Activated T-helper 2 cell treated with anti-CD3 and anti-CD28 coated beads, Interferon-gamma antibody, Interleukin-2, Interleukin-4, amounts not matched to agents 10 μg/mL and 5 μg/mL and 100 μg/mL, durations not matched to agents 14 hours and 24 hours and 36 hours (primary cell): ENCODE data around the gene ZNF385D. TPM values are rescaled to one million over a fixed set of nuclear protein-coding genes. Genes with fewer than 3 reads are reported as not detected.

ENCODE experiments used
- DNase-seq: peaks from one replicate; pipeline ENCODE4 v3.0.0; 2021; ENCODE audit warnings: low spot score
- H3K27ac Mint-ChIP-seq: one replicate; pipeline ENCODE4 v1.8.0; 2021; ENCODE audit warnings: mixed read lengths
- H3K27me3 Mint-ChIP-seq: one replicate; pipeline ENCODE4 v1.8.0; 2021; ENCODE audit warnings: low read depth, mixed read lengths
- H3K36me3 Mint-ChIP-seq: one replicate; pipeline ENCODE4 v1.8.0; 2021; ENCODE audit warnings: low read depth, mixed read lengths
- H3K4me1 Mint-ChIP-seq: one replicate; pipeline ENCODE4 v1.8.0; 2021; ENCODE audit warnings: low read depth, mixed read lengths
- H3K4me3 Mint-ChIP-seq: one replicate; pipeline ENCODE4 v1.8.0; 2021; ENCODE audit warnings: low read depth, mild to moderate bottlenecking, moderate library complexity, mixed read lengths
- H3K9me3 Mint-ChIP-seq: one replicate; pipeline ENCODE4 v1.8.0; 2021; ENCODE audit warnings: mixed read lengths
- intact Hi-C: fragments of 100-400 bp; cut with micrococcal nuclease; formaldehyde crosslinking; loops from one replicate; pipeline ENCODE4 v1.15.1; 2023
- total RNA-seq: library from RNA; stranded (reverse); gene quantifications from 2 replicates; pipeline ENCODE4 v1.2.3, GENCODE V29; 2022

ZNF385D gene
- total RNA-seq, 1 donor from 2014 or later = not detected

GRCh38 chr3:21601178-21601577 lies 149.8 kb downstream of the ZNF385D start:
- no peak overlapping the region for H3K4me3 Mint-ChIP-seq
- H3K4me1 Mint-ChIP-seq = no peaks in the 10 kb centered on the region
- no peak overlapping the region for H3K27ac Mint-ChIP-seq
- H3K27me3 Mint-ChIP-seq = no peaks in the 10 kb centered on the region
- no peaks in the 10 kb centered on the region for H3K36me3 Mint-ChIP-seq
- intact Hi-C loops = no loop called here
- peaks cover 19% of the 10 kb centered on the region for H3K9me3 Mint-ChIP-seq
- no peak for DNase-seq

- DNase-seq = no peak
- H3K9me3 Mint-ChIP-seq = peaks cover 23% of the 10 kb centered on the region
- H3K27ac Mint-ChIP-seq = no peak overlapping the region
- H3K27me3 Mint-ChIP-seq = no peaks in the 10 kb centered on the region
- H3K4me3 Mint-ChIP-seq = no peak overlapping the region
- H3K36me3 Mint-ChIP-seq = no peaks in the 10 kb centered on the region
- intact Hi-C loops = no loop called here
- H3K4me1 Mint-ChIP-seq = no peaks in the 10 kb centered on the region
These were observed 151.1 kb downstream of the ZNF385D start for GRCh38 chr3:21599890-21600289.

GRCh38 chr3:21592828-21593227 lies 158.2 kb downstream of the ZNF385D start:
- no peaks in the 10 kb centered on the region for H3K4me1 Mint-ChIP-seq
- H3K9me3 Mint-ChIP-seq = peaks cover 20% of the 10 kb centered on the region
- H3K27ac Mint-ChIP-seq = no peak overlapping the region
- no peak overlapping the region for H3K4me3 Mint-ChIP-seq
- no peaks in the 10 kb centered on the region for H3K36me3 Mint-ChIP-seq
- DNase-seq = no peak
- H3K27me3 Mint-ChIP-seq = no peaks in the 10 kb centered on the region
- intact Hi-C loops = no loop called here

- no peaks in the 10 kb centered on the region for H3K36me3 Mint-ChIP-seq
- H3K27ac Mint-ChIP-seq = no peak overlapping the region
- intact Hi-C loops = no loop called here
- H3K9me3 Mint-ChIP-seq = peaks cover 17% of the 10 kb centered on the region
- no peak overlapping the region for H3K4me3 Mint-ChIP-seq
- H3K4me1 Mint-ChIP-seq = no peaks in the 10 kb centered on the region
- H3K27me3 Mint-ChIP-seq = no peaks in the 10 kb centered on the region
- no peak for DNase-seq
These were observed 163.1 kb downstream of the ZNF385D start for GRCh38 chr3:21587894-21588293.

- Mint-ChIP-seq H3K4me1 (no peaks in the 10 kb centered on the region), H3K27me3 (no peaks in the 10 kb centered on the region), H3K27ac (no peak overlapping the region), H3K36me3 (no peaks in the 10 kb centered on the region), H3K9me3 (peaks cover 25% of the 10 kb centered on the region), H3K4me3 (no peak overlapping the region)
- intact Hi-C loops = no loop called here
- no peak for DNase-seq
These were observed 165.7 kb downstream of the ZNF385D start for GRCh38 chr3:21585216-21585740.

GRCh38 chr3:21573291-21573690 lies 177.7 kb downstream of the ZNF385D start:
- Mint-ChIP-seq H3K36me3 (no peaks in the 10 kb centered on the region), H3K4me3 (no peak overlapping the region), H3K9me3 (peaks cover 13% of the 10 kb centered on the region), H3K27ac (no peak overlapping the region), H3K4me1 (no peaks in the 10 kb centered on the region), H3K27me3 (no peaks in the 10 kb centered on the region)
- no peak for DNase-seq
- intact Hi-C loops = no loop called here

GRCh38 chr3:21564531-21564930 lies 186.5 kb downstream of the ZNF385D start:
- Mint-ChIP-seq H3K27ac (no peak overlapping the region), H3K9me3 (peaks cover 11% of the 10 kb centered on the region), H3K4me1 (no peaks in the 10 kb centered on the region), H3K36me3 (no peaks in the 10 kb centered on the region), H3K27me3 (no peaks in the 10 kb centered on the region), H3K4me3 (no peak overlapping the region)
- DNase-seq = no peak
- intact Hi-C loops = no loop called here

GRCh38 chr3:21562243-21562642 lies 188.8 kb downstream of the ZNF385D start:
- Mint-ChIP-seq H3K36me3 (no peaks in the 10 kb centered on the region), H3K4me3 (no peak overlapping the region)

GRCh38 chr3:21561472-21561871 lies 189.5 kb downstream of the ZNF385D start:
- Mint-ChIP-seq H3K36me3 (no peaks in the 10 kb centered on the region), H3K4me1 (no peaks in the 10 kb centered on the region), H3K27me3 (no peaks in the 10 kb centered on the region), H3K9me3 (peaks cover 28% of the 10 kb centered on the region), H3K4me3 (no peak overlapping the region), H3K27ac (no peak overlapping the region)
- intact Hi-C loops = no loop called here
- no peak for DNase-seq

More at GRCh38 chr3:21562243-21562642, 188.8 kb downstream of the ZNF385D start:
- intact Hi-C loops = no loop called here
- H3K9me3 Mint-ChIP-seq = peaks cover 25% of the 10 kb centered on the region
- H3K27me3 Mint-ChIP-seq = no peaks in the 10 kb centered on the region
- H3K4me1 Mint-ChIP-seq = no peaks in the 10 kb centered on the region
- DNase-seq = no peak
- H3K27ac Mint-ChIP-seq = no peak overlapping the region

- Mint-ChIP-seq H3K27me3 (no peaks in the 10 kb centered on the region), H3K4me1 (no peaks in the 10 kb centered on the region), H3K9me3 (peaks cover 5% of the 10 kb centered on the region), H3K4me3 (no peak overlapping the region), H3K36me3 (no peaks in the 10 kb centered on the region), H3K27ac (no peak overlapping the region)
- DNase-seq = no peak
- intact Hi-C loops = no loop called here
These were observed 200.0 kb downstream of the ZNF385D start for GRCh38 chr3:21551019-21551418.

- Mint-ChIP-seq H3K9me3 (peaks cover 10% of the 10 kb centered on the region), H3K4me1 (no peaks in the 10 kb centered on the region), H3K4me3 (no peak overlapping the region), H3K27me3 (no peaks in the 10 kb centered on the region), H3K27ac (no peak overlapping the region), H3K36me3 (no peaks in the 10 kb centered on the region)
- intact Hi-C loops = no loop called here
- no peak for DNase-seq
These were observed 206.9 kb downstream of the ZNF385D start for GRCh38 chr3:21544076-21544462.

- H3K27ac Mint-ChIP-seq = no peak overlapping the region
- peaks cover 10% of the 10 kb centered on the region for H3K9me3 Mint-ChIP-seq
- H3K4me1 Mint-ChIP-seq = no peaks in the 10 kb centered on the region
- no peak overlapping the region for H3K4me3 Mint-ChIP-seq
- intact Hi-C loops = no loop called here
- H3K27me3 Mint-ChIP-seq = no peaks in the 10 kb centered on the region
- H3K36me3 Mint-ChIP-seq = no peaks in the 10 kb centered on the region
- no peak for DNase-seq
These were observed 207.5 kb downstream of the ZNF385D start for GRCh38 chr3:21543380-21544075.

- peaks cover 10% of the 10 kb centered on the region for H3K9me3 Mint-ChIP-seq
- DNase-seq = no peak
- no peak overlapping the region for H3K4me3 Mint-ChIP-seq
These were observed 208.2 kb downstream of the ZNF385D start for GRCh38 chr3:21542656-21543379.

More at GRCh38 chr3:21542656-21543379, 208.2 kb downstream of the ZNF385D start:
- Mint-ChIP-seq H3K36me3 (no peaks in the 10 kb centered on the region), H3K27ac (no peak overlapping the region), H3K27me3 (no peaks in the 10 kb centered on the region), H3K4me1 (no peaks in the 10 kb centered on the region)
- intact Hi-C loops = no loop called here
